ENCODE measurements around the gene LGI4. TPM values are rescaled to one million over a fixed set of nuclear protein-coding genes. Genes with fewer than 3 reads are reported as not detected.

LGI4 gene
- total and polyA plus RNA-seq, 2 donors from 2014 or later, result 5.1 to 7.5 TPM

DNA sequence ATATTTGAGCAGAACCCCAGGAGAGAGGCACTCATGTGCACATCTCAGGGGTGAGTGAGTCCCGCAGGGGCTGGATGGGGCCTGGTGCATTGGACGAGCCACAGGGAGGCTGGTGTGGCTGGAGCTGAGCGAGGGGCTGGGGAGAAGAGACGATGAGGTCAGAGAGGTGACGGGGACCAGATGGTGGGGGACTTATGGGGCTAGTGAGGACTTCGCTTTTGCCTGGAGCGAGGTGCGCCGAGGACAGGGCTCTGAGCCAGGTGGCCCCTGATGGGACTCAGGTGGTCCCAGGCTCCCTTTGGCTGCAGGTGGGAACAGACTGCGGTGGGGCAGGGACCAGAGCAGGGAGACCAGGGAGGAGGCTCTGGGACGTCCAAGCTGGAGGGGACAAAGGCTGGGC is 26.1 kb downstream of the LGI4 start:
- H3K27me3 ChIP-seq (ENCODE audit: control insufficient read depth, insufficient read depth, low read length), result no peaks in the 10 kb centered on the region
- intact Hi-C loops (cut with DNase I), result no loop called here
- no peak overlapping the region for H3K4me3 ChIP-seq (ENCODE audit: low read length in 3 of 3)
- FAIRE-seq (no peak), DNase-seq (no peak)
- TF ChIP-seq, protein P1, sequence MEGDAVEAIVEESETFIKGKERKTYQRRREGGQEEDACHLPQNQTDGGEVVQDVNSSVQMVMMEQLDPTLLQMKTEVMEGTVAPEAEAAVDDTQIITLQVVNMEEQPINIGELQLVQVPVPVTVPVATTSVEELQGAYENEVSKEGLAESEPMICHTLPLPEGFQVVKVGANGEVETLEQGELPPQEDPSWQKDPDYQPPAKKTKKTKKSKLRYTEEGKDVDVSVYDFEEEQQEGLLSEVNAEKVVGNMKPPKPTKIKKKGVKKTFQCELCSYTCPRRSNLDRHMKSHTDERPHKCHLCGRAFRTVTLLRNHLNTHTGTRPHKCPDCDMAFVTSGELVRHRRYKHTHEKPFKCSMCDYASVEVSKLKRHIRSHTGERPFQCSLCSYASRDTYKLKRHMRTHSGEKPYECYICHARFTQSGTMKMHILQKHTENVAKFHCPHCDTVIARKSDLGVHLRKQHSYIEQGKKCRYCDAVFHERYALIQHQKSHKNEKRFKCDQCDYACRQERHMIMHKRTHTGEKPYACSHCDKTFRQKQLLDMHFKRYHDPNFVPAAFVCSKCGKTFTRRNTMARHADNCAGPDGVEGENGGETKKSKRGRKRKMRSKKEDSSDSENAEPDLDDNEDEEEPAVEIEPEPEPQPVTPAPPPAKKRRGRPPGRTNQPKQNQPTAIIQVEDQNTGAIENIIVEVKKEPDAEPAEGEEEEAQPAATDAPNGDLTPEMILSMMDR (IDR thresholded peaks at IDR 0.05; ENCODE audit: borderline replicate concordance, extremely low read depth, insufficient read depth), result no peak
- peaks cover 0 to 4% (median 3%) of the 10 kb centered on the region in 3 donors for H3K9me3 ChIP-seq (ENCODE audit: control insufficient read depth in 2 of 3, insufficient read depth in 1 of 3, low read length in 3 of 3)
- H3K36me3 ChIP-seq (ENCODE audit: control insufficient read depth in 2 of 3, insufficient read depth in 3 of 3, low read length in 3 of 3), result no peaks in the 10 kb centered on the region
- no peak overlapping the region for H3K9ac ChIP-seq (ENCODE audit: low read length in 3 of 3)
- no peaks in the 10 kb centered on the region for H3K4me1 ChIP-seq (ENCODE audit: control insufficient read depth in 2 of 3, insufficient read depth in 2 of 3, low read depth in 1 of 3, low read length in 3 of 3)
- H3K27ac ChIP-seq (ENCODE audit: low read depth in 2 of 2, low read length in 2 of 2), result no peak overlapping the region

DNA sequence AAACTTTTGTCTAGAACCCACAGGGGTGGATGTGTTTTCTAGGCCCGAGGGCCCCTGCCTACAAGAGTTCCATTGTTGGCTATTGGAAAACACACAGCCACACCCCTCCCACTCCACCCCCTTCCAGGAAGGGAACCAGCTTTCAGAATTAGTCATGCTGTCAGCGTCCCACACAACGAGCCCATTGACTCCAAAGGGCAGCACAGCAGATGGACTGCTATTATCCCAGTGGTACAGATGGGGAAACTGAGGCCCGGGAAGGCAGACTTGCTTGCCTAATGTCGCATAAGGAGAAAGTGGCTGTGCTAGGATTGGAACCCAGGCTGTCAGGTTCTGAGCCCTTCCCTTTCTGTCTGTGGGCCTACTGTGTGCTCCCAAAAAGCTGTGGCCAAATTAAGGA is 27.3 kb downstream of the LGI4 start:
- Histone ChIP-seq H3K27ac (ENCODE audit: low read depth in 2 of 2, low read length in 2 of 2) (no peak overlapping the region), H3K36me3 (ENCODE audit: control insufficient read depth in 2 of 3, insufficient read depth in 3 of 3, low read length in 3 of 3) (no peaks in the 10 kb centered on the region), H3K9me3 (ENCODE audit: control insufficient read depth in 2 of 3, insufficient read depth in 1 of 3, low read length in 3 of 3) (peaks cover 0 to 4% (median 3%) of the 10 kb centered on the region in 3 donors), H3K9ac (ENCODE audit: low read length in 3 of 3) (no peak overlapping the region), H3K4me3 (ENCODE audit: low read length in 3 of 3) (no peak overlapping the region), H3K27me3 (ENCODE audit: control insufficient read depth, insufficient read depth, low read length) (no peaks in the 10 kb centered on the region), H3K4me1 (ENCODE audit: control insufficient read depth in 2 of 3, insufficient read depth in 2 of 3, low read depth in 1 of 3, low read length in 3 of 3) (no peaks in the 10 kb centered on the region)
- TF ChIP-seq, protein P1 (IDR thresholded peaks at IDR 0.05; ENCODE audit: borderline replicate concordance, extremely low read depth, insufficient read depth), result no peak
- FAIRE-seq, result no peak
- no peak for DNase-seq
- intact Hi-C loops (cut with DNase I), result no loop called here

DNA sequence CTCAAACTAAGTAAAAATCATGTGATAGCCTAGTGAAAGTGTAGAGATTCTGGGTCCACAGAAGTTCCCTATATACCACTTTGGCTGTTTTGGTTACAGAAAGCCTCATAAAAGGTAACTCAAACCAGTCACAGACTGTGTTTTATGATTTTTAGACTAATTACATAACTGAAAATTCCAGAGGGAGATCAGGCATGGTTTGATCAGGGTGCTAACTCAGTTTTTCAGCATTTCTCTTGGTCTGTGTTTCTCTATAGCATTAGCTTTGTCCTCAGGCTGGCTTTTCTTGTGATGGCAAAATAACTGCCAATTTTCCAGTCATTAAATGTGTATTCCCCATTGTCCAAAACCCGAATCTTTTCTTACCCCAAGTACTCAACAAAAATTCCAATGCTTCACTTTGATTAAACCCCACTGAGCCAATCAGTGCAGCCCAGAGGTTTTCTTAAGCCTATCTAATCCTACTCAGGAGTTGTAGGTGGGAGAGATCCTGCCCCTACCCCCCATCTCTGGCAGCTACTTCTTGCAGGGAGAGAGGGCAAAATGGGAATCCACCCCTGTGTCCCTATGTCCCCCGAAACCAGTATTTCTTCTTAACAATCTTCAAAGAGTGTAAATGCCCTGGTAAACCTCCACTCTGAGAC is 27.8 kb downstream of the LGI4 start:
- Histone ChIP-seq H3K27me3 (ENCODE audit: control insufficient read depth, insufficient read depth, low read length) (no peaks in the 10 kb centered on the region), H3K27ac (ENCODE audit: low read depth in 2 of 2, low read length in 2 of 2) (no peak overlapping the region), H3K9ac (ENCODE audit: low read length in 3 of 3) (no peak overlapping the region), H3K4me1 (ENCODE audit: control insufficient read depth in 2 of 3, insufficient read depth in 2 of 3, low read depth in 1 of 3, low read length in 3 of 3) (no peaks in the 10 kb centered on the region), H3K9me3 (ENCODE audit: control insufficient read depth in 2 of 3, insufficient read depth in 1 of 3, low read length in 3 of 3) (peaks cover 0 to 4% (median 3%) of the 10 kb centered on the region in 3 donors), H3K36me3 (ENCODE audit: control insufficient read depth in 2 of 3, insufficient read depth in 3 of 3, low read length in 3 of 3) (no peaks in the 10 kb centered on the region), H3K4me3 (ENCODE audit: low read length in 3 of 3) (no peak overlapping the region)
- TF ChIP-seq, protein P1 (IDR thresholded peaks at IDR 0.05; ENCODE audit: borderline replicate concordance, extremely low read depth, insufficient read depth), result no peak
- FAIRE-seq (no peak), DNase-seq (no peak)
- intact Hi-C loops (cut with DNase I), result no loop called here

DNA sequence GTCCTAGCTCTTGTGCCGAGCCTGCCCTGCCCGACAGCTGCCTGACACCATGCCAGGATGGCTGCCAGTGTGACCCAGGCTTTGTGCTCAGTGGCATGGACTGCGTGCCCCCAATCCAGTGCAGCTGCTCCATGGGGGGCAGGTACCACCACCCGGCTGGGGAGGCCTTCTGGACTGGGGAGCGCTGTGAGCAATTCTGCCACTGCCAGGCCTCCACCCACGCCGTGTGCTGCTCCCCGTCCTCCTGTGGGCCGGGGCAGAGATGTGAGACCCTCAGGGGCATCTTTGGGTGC is 28.6 kb downstream of the LGI4 start:
- FAIRE-seq, result no peak
- no peaks in the 10 kb centered on the region for H3K36me3 ChIP-seq (ENCODE audit: control insufficient read depth in 2 of 3, insufficient read depth in 3 of 3, low read length in 3 of 3)
- H3K9me3 ChIP-seq (ENCODE audit: control insufficient read depth in 2 of 3, insufficient read depth in 1 of 3, low read length in 3 of 3), result peaks cover 0 to 4% (median 3%) of the 10 kb centered on the region in 3 donors
- TF ChIP-seq, protein P1 (IDR thresholded peaks at IDR 0.05; ENCODE audit: borderline replicate concordance, extremely low read depth, insufficient read depth), result no peak
- H3K4me1 ChIP-seq (ENCODE audit: control insufficient read depth in 2 of 3, insufficient read depth in 2 of 3, low read depth in 1 of 3, low read length in 3 of 3), result no peaks in the 10 kb centered on the region
- no peak overlapping the region for H3K4me3 ChIP-seq (ENCODE audit: low read length in 3 of 3)
- H3K27me3 ChIP-seq (ENCODE audit: control insufficient read depth, insufficient read depth, low read length), result no peaks in the 10 kb centered on the region
- H3K9ac ChIP-seq (ENCODE audit: low read length in 3 of 3), result no peak overlapping the region
- DNase-seq, result no peak
- no peak overlapping the region for H3K27ac ChIP-seq (ENCODE audit: low read depth in 2 of 2, low read length in 2 of 2)
- intact Hi-C loops (cut with DNase I), result no loop called here

Data from kidney (tissue), 14 donors.